ENCODE data around the gene KPNA6.

- TF ChIP-seq, protein P1, sequence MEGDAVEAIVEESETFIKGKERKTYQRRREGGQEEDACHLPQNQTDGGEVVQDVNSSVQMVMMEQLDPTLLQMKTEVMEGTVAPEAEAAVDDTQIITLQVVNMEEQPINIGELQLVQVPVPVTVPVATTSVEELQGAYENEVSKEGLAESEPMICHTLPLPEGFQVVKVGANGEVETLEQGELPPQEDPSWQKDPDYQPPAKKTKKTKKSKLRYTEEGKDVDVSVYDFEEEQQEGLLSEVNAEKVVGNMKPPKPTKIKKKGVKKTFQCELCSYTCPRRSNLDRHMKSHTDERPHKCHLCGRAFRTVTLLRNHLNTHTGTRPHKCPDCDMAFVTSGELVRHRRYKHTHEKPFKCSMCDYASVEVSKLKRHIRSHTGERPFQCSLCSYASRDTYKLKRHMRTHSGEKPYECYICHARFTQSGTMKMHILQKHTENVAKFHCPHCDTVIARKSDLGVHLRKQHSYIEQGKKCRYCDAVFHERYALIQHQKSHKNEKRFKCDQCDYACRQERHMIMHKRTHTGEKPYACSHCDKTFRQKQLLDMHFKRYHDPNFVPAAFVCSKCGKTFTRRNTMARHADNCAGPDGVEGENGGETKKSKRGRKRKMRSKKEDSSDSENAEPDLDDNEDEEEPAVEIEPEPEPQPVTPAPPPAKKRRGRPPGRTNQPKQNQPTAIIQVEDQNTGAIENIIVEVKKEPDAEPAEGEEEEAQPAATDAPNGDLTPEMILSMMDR (conservative IDR thresholded peaks at IDR 0.05; ENCODE audit: low read length) = no peak
- no peak for TF ChIP-seq EZH2phosphoT487 (IDR thresholded peaks at IDR 0.05; ENCODE audit: borderline replicate concordance, low read depth, low read length)
Observed at GRCh38 chr1:32105338-32105737, 2.5 kb upstream of the KPNA6 start.
